ENCODE data around the gene ATP11A.
A peak's percentile ranks its signal among the peaks of the same experiment; 100 is the strongest.

Gene ATP11A

GRCh38 chr13:112752211-112752610 lies 62.4 kb downstream of the ATP11A start:
- in situ Hi-C loops (cut with MboI; ENCODE audit: low pct_unique_long_range_greater_than_20kb, low sequenced_read_pairs): no loop called here

GRCh38 chr13:112752711-112753541 lies 63.1 kb downstream of the ATP11A start:
- in situ Hi-C loops (cut with MboI; ENCODE audit: low pct_unique_long_range_greater_than_20kb, low sequenced_read_pairs): no loop called here
- peak; percentile 11 for DNase-seq

More at GRCh38 chr13:112752211-112752610, 62.4 kb downstream of the ATP11A start:
- no peak for DNase-seq

GRCh38 chr13:112753833-112754232 lies 64.0 kb downstream of the ATP11A start:
- no peak for DNase-seq
- in situ Hi-C loops (cut with MboI; ENCODE audit: low pct_unique_long_range_greater_than_20kb, low sequenced_read_pairs): no loop called here

GRCh38 chr13:112754281-112755025 lies 64.6 kb downstream of the ATP11A start:
- no peak for DNase-seq
- in situ Hi-C loops (cut with MboI; ENCODE audit: low pct_unique_long_range_greater_than_20kb, low sequenced_read_pairs): no loop called here

- DNase-seq: no peak
- in situ Hi-C loops (cut with MboI; ENCODE audit: low pct_unique_long_range_greater_than_20kb, low sequenced_read_pairs): no loop called here
These were observed 65.5 kb downstream of the ATP11A start for GRCh38 chr13:112755331-112755730.

GRCh38 chr13:112756081-112756480 lies 66.2 kb downstream of the ATP11A start:
- DNase-seq: no peak
- in situ Hi-C loops (cut with MboI; ENCODE audit: low pct_unique_long_range_greater_than_20kb, low sequenced_read_pairs): no loop called here

GRCh38 chr13:112756511-112756966 lies 66.7 kb downstream of the ATP11A start:
- DNase-seq: no peak
- in situ Hi-C loops (cut with MboI; ENCODE audit: low pct_unique_long_range_greater_than_20kb, low sequenced_read_pairs): no loop called here

- in situ Hi-C loops (cut with MboI; ENCODE audit: low pct_unique_long_range_greater_than_20kb, low sequenced_read_pairs): no loop called here
- peak; percentile 11 for DNase-seq
These were observed 67.3 kb downstream of the ATP11A start for GRCh38 chr13:112756967-112757758.

GRCh38 chr13:112757759-112758086 lies 67.9 kb downstream of the ATP11A start:
- in situ Hi-C loops (cut with MboI; ENCODE audit: low pct_unique_long_range_greater_than_20kb, low sequenced_read_pairs): no loop called here
- no peak for DNase-seq

- DNase-seq: no peak
These were observed 69.2 kb downstream of the ATP11A start for GRCh38 chr13:112759053-112759452.

GRCh38 chr13:112759827-112760226 lies 70.0 kb downstream of the ATP11A start:
- in situ Hi-C loops (cut with MboI; ENCODE audit: low pct_unique_long_range_greater_than_20kb, low sequenced_read_pairs): no loop called here
- DNase-seq: no peak

More at GRCh38 chr13:112759053-112759452, 69.2 kb downstream of the ATP11A start:
- in situ Hi-C loops (cut with MboI; ENCODE audit: low pct_unique_long_range_greater_than_20kb, low sequenced_read_pairs): no loop called here

- DNase-seq: no peak
- in situ Hi-C loops (cut with MboI; ENCODE audit: low pct_unique_long_range_greater_than_20kb, low sequenced_read_pairs): no loop called here
These were observed 70.6 kb downstream of the ATP11A start for GRCh38 chr13:112760435-112760834.

GRCh38 chr13:112760931-112761330 lies 71.1 kb downstream of the ATP11A start:
- in situ Hi-C loops (cut with MboI; ENCODE audit: low pct_unique_long_range_greater_than_20kb, low sequenced_read_pairs): no loop called here
- no peak for DNase-seq

GRCh38 chr13:112761701-112762689 lies 72.2 kb downstream of the ATP11A start:
- in situ Hi-C loops (cut with MboI; ENCODE audit: low pct_unique_long_range_greater_than_20kb, low sequenced_read_pairs): no loop called here
- DNase-seq: no peak

GRCh38 chr13:112762690-112763080 lies 72.8 kb downstream of the ATP11A start:
- in situ Hi-C loops (cut with MboI; ENCODE audit: low pct_unique_long_range_greater_than_20kb, low sequenced_read_pairs): no loop called here
- no peak for DNase-seq

- DNase-seq: no peak
- in situ Hi-C loops (cut with MboI; ENCODE audit: low pct_unique_long_range_greater_than_20kb, low sequenced_read_pairs): no loop called here
These were observed 74.2 kb downstream of the ATP11A start for GRCh38 chr13:112764028-112764427.

- no peak for DNase-seq
- in situ Hi-C loops (cut with MboI; ENCODE audit: low pct_unique_long_range_greater_than_20kb, low sequenced_read_pairs): no loop called here
These were observed 75.2 kb downstream of the ATP11A start for GRCh38 chr13:112764864-112765561.

- in situ Hi-C loops (cut with MboI; ENCODE audit: low pct_unique_long_range_greater_than_20kb, low sequenced_read_pairs): no loop called here
- no peak for DNase-seq
These were observed 75.9 kb downstream of the ATP11A start for GRCh38 chr13:112765731-112766130.

Measured in KBM-7 (cell line).